ENCODE measurements around the gene CMA1. TPM values are rescaled to one million over a fixed set of nuclear protein-coding genes. Genes with fewer than 3 reads are reported as not detected.
"Not testable (repeated sequence)": the region's sequence is repeated elsewhere in the genome, so short reads cannot be mapped to it uniquely, and the experiment has no call there.

The CMA1 gene
- polyA plus RNA-seq, 1 donor (not counting 4 experiments of a cell fraction or from before 2014, with no cell fraction given) = not detected

- Histone ChIP-seq H3K4me3 (ENCODE audit: control insufficient read depth in 2 of 3, extremely low read depth in 1 of 3, insufficient read depth in 2 of 3, low read depth in 1 of 3, low read length in 3 of 3) (no peak overlapping the region), H3K9ac (ENCODE audit: control insufficient read depth, extremely low read depth, insufficient read depth, low read length) (no peak overlapping the region), H3K4me2 (ENCODE audit: control insufficient read depth, extremely low read depth, insufficient read depth, low read depth, low read length) (no peak overlapping the region), H3K27me3 (ENCODE audit: control insufficient read depth, extremely low read depth, insufficient read depth, low read length) (no peaks in the 10 kb centered on the region), H3K9me3 (ENCODE audit: control insufficient read depth, low read depth, low read length) (no peaks in the 10 kb centered on the region), H3K4me1 (ENCODE audit: control insufficient read depth, extremely low read depth, insufficient read depth, low read length) (no peaks in the 10 kb centered on the region), H3K9me1 (ENCODE audit: control insufficient read depth, extremely low read depth, insufficient read depth, low read length) (no peaks in the 10 kb centered on the region), H4K20me1 (ENCODE audit: control insufficient read depth, extremely low read depth, insufficient read depth, low read length) (no peaks in the 10 kb centered on the region), H3K27ac (ENCODE audit: control insufficient read depth, insufficient read depth, low read length) (no peak overlapping the region), H2AFZ (ENCODE audit: control insufficient read depth, low read length) (no peak overlapping the region), H3K79me2 (ENCODE audit: control insufficient read depth, insufficient read depth, low read length) (no peaks in the 10 kb centered on the region), H3K36me3 (ENCODE audit: control insufficient read depth in 2 of 2, extremely low read depth in 1 of 2, insufficient read depth in 2 of 2, low read length in 2 of 2) (no peaks in the 10 kb centered on the region)
- FAIRE-seq (no peak), DNase-seq (ENCODE audit: low read depth, low spot score) (no peak)
- dilution Hi-C loops (cut with MboI; ENCODE audit: extremely low pct_ligation_motif_present, low sequenced_read_pairs) = no loop called here
- TF ChIP-seq EZH2 (IDR thresholded peaks at IDR 0.05; ENCODE audit: low read length) = no peak
- TF ChIP-seq, protein P1, sequence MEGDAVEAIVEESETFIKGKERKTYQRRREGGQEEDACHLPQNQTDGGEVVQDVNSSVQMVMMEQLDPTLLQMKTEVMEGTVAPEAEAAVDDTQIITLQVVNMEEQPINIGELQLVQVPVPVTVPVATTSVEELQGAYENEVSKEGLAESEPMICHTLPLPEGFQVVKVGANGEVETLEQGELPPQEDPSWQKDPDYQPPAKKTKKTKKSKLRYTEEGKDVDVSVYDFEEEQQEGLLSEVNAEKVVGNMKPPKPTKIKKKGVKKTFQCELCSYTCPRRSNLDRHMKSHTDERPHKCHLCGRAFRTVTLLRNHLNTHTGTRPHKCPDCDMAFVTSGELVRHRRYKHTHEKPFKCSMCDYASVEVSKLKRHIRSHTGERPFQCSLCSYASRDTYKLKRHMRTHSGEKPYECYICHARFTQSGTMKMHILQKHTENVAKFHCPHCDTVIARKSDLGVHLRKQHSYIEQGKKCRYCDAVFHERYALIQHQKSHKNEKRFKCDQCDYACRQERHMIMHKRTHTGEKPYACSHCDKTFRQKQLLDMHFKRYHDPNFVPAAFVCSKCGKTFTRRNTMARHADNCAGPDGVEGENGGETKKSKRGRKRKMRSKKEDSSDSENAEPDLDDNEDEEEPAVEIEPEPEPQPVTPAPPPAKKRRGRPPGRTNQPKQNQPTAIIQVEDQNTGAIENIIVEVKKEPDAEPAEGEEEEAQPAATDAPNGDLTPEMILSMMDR (optimal IDR thresholded peaks at IDR 0.05 in 1 of 3, IDR thresholded peaks at IDR 0.05 in 1 of 3, conservative IDR thresholded peaks at IDR 0.05 in 1 of 3; ENCODE audit: extremely low read depth in 1 of 3, insufficient read depth in 2 of 3, low read length in 3 of 3) = no peak
These were observed 26.2 kb upstream of the CMA1 start for GRCh38 chr14:24534286-24534685.

DNA sequence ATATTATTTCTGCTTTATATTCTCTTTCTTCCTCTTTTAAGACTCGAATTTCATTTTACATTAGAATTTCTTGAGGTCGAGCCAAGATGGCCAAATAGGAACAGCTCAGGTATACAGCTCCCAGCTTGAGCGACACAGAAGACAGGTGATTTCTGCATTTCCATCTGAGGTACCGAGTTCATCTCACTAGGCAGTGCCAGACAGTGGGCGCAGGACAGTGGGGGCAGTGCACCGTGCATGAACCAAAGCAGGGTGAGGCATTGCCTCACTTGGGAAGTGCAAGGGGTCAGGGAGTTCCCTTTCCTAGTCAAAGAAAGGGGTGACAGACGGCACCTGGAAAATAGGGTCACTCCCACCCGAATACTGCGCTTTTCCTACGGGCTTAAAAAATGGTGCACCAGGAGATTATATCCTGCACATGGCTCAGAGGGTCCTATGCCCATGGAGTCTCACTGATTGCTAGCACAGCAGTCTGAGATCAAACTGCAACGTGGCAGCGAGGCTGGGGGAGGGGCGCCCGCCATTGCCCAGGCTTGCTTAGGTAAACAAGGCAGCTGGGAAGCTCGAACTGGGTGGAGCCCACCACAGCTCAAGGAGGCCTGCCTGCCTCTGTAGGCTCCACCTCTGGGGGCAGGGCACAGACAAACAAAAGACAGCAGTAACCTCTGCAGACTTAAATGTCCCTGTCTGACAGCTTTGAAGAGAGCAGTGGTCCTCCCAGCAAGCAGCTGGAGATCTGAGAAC lies 18.0 kb upstream of the CMA1 start:
- H3K36me3 ChIP-seq (ENCODE audit: control insufficient read depth in 2 of 2, extremely low read depth in 1 of 2, insufficient read depth in 2 of 2, low read length in 2 of 2); H3K9me1 ChIP-seq (ENCODE audit: control insufficient read depth, extremely low read depth, insufficient read depth, low read length); H3K4me2 ChIP-seq (ENCODE audit: control insufficient read depth, extremely low read depth, insufficient read depth, low read depth, low read length); H3K9me3 ChIP-seq (ENCODE audit: control insufficient read depth, low read depth, low read length); H3K9ac ChIP-seq (ENCODE audit: control insufficient read depth, extremely low read depth, insufficient read depth, low read length); H3K4me1 ChIP-seq (ENCODE audit: control insufficient read depth, extremely low read depth, insufficient read depth, low read length); H3K79me2 ChIP-seq (ENCODE audit: control insufficient read depth, insufficient read depth, low read length); dilution Hi-C loops (cut with MboI; ENCODE audit: extremely low pct_ligation_motif_present, low sequenced_read_pairs); H3K4me3 ChIP-seq (ENCODE audit: control insufficient read depth in 2 of 3, extremely low read depth in 1 of 3, insufficient read depth in 2 of 3, low read depth in 1 of 3, low read length in 3 of 3); H3K27me3 ChIP-seq (ENCODE audit: control insufficient read depth, extremely low read depth, insufficient read depth, low read length); H3K27ac ChIP-seq (ENCODE audit: control insufficient read depth, insufficient read depth, low read length); H4K20me1 ChIP-seq (ENCODE audit: control insufficient read depth, extremely low read depth, insufficient read depth, low read length); FAIRE-seq; H2AFZ ChIP-seq (ENCODE audit: control insufficient read depth, low read length); DNase-seq (ENCODE audit: low read depth, low spot score): not testable (repeated sequence)

DNA sequence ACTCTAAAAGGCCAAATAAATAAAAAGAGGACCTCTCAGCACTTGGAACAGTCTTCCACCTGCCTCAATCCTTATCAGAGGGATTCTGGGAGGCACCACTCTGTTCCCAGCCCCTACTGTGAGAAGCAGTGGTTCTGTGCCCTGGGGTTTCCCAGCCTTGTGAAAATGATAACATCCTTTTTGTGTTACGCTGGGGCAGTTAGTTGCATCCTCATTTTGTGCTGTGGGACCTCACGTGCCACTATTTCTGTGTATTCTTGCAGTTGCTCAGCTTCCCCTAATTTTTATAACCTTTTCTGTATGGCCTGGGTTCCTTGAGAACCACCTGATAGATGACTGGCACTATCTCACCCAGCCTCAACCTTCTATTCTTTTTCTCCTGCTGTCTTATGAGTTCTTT lies 10.8 kb upstream of the CMA1 start:
- H2AFZ ChIP-seq (ENCODE audit: control insufficient read depth, low read length) = no peak overlapping the region
- no peak overlapping the region for H3K9ac ChIP-seq (ENCODE audit: control insufficient read depth, extremely low read depth, insufficient read depth, low read length)
- dilution Hi-C loops (cut with MboI; ENCODE audit: extremely low pct_ligation_motif_present, low sequenced_read_pairs) = no loop called here
- no peak for TF ChIP-seq EZH2 (IDR thresholded peaks at IDR 0.05; ENCODE audit: low read length)
- TF ChIP-seq, protein P1 (optimal IDR thresholded peaks at IDR 0.05 in 1 of 3, IDR thresholded peaks at IDR 0.05 in 1 of 3, conservative IDR thresholded peaks at IDR 0.05 in 1 of 3; ENCODE audit: extremely low read depth in 1 of 3, insufficient read depth in 2 of 3, low read length in 3 of 3) = no peak
- no peaks in the 10 kb centered on the region for H3K9me3 ChIP-seq (ENCODE audit: control insufficient read depth, low read depth, low read length)
- no peak overlapping the region for H3K27ac ChIP-seq (ENCODE audit: control insufficient read depth, insufficient read depth, low read length)
- no peak overlapping the region for H3K4me2 ChIP-seq (ENCODE audit: control insufficient read depth, extremely low read depth, insufficient read depth, low read depth, low read length)
- no peaks in the 10 kb centered on the region for H3K4me1 ChIP-seq (ENCODE audit: control insufficient read depth, extremely low read depth, insufficient read depth, low read length)
- H3K9me1 ChIP-seq (ENCODE audit: control insufficient read depth, extremely low read depth, insufficient read depth, low read length) = no peaks in the 10 kb centered on the region
- no peaks in the 10 kb centered on the region for H4K20me1 ChIP-seq (ENCODE audit: control insufficient read depth, extremely low read depth, insufficient read depth, low read length)
- H3K36me3 ChIP-seq (ENCODE audit: control insufficient read depth in 2 of 2, extremely low read depth in 1 of 2, insufficient read depth in 2 of 2, low read length in 2 of 2) = no peaks in the 10 kb centered on the region
- DNase-seq (ENCODE audit: low read depth, low spot score) = no peak
- FAIRE-seq = no peak
- no peak overlapping the region for H3K4me3 ChIP-seq (ENCODE audit: control insufficient read depth in 2 of 3, extremely low read depth in 1 of 3, insufficient read depth in 2 of 3, low read depth in 1 of 3, low read length in 3 of 3)
- H3K79me2 ChIP-seq (ENCODE audit: control insufficient read depth, insufficient read depth, low read length) = no peaks in the 10 kb centered on the region
- H3K27me3 ChIP-seq (ENCODE audit: control insufficient read depth, extremely low read depth, insufficient read depth, low read length) = no peaks in the 10 kb centered on the region

Data from keratinocyte (primary cell).